Fibroblast of gingiva (primary cell): ENCODE results near the gene GALNT2.

ENCODE experiments used
- DNase-seq: peaks from one replicate; pipeline ENCODE4 v3.0.0-alpha.2; 2011; ENCODE audit warnings: low read depth

GALNT2 gene

GRCh38 chr1:230146709-230147108 is 79.7 kb downstream of the GALNT2 start:
- DNase-seq: no peak

DNA sequence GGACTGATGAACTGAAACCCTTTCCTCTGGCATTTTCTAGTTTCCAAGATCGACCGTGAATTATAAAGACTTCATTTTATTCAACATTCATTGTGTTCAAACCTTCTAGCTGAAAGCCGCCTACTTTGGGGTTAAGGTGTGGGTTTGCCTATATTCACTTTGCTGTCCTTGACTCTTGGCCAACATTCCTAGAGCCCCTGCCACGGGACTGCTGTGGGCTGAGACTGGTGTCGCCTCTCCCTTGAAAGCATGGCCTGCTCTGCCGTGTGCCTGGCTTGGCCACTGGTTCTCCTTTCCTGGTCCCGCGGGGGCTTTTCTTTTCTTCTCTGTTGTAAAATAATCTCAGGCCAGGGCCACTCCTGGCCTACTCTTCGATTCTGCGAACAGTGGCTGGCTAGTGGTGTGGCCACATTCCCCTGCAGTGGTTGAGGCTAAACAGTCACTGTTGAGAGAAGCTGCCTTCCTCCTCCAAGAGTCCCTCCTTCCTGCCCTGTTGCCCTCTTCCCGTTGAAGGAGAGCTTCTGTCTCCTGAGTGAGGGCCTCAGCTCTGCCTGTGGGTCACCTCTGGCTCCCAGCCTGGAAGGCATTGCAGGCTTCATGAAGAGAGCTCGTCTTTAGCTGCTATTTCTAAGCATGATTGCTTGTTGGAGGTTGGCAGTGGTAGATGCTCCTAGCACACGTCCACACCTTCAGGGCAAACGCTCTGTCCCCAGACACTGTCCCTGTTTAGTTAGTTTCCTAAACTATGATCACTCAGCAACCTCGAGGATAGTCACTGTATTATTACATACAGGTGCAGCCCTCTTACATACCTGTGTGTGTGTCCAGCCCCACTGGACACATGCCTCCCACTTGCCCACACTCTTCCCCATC is 80.5 kb downstream of the GALNT2 start:
- DNase-seq: no peak

- no peak for DNase-seq
Measured at GRCh38 chr1:230148126-230148652, 81.2 kb downstream of the GALNT2 start.

DNA sequence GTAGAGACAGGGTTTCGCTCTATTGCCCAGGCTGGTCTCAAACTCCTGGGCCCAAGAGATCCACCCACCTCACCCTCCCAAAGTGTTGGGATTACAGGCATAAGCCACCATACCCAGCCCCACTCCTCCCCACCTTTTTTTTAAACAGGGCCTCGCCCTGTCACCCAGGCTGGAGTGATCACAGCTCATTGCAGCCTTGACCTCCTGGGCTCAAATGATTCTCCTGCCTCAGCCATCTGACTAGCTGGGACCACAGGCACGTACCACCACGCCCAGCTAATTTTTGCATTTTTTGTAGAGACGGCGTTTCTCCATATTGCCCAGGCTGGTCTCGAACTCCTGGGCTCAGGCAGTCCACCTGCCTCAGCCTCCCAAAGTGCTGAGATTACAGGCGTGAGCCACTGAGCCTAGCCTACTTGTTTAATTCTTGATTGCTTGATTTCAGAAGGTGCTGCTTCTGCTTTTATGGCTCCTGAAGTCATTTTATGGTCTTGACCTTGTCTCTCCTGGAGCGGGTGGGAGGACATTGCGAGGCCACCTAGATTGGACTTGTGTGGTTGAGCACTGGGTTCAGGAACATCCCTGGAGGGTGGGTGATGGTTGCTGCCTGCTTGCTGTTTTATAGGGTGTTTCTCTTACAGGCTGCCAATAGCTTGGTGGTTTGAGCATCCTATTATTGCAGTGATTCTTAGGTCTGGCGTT is 81.9 kb downstream of the GALNT2 start:
- no peak for DNase-seq

DNA sequence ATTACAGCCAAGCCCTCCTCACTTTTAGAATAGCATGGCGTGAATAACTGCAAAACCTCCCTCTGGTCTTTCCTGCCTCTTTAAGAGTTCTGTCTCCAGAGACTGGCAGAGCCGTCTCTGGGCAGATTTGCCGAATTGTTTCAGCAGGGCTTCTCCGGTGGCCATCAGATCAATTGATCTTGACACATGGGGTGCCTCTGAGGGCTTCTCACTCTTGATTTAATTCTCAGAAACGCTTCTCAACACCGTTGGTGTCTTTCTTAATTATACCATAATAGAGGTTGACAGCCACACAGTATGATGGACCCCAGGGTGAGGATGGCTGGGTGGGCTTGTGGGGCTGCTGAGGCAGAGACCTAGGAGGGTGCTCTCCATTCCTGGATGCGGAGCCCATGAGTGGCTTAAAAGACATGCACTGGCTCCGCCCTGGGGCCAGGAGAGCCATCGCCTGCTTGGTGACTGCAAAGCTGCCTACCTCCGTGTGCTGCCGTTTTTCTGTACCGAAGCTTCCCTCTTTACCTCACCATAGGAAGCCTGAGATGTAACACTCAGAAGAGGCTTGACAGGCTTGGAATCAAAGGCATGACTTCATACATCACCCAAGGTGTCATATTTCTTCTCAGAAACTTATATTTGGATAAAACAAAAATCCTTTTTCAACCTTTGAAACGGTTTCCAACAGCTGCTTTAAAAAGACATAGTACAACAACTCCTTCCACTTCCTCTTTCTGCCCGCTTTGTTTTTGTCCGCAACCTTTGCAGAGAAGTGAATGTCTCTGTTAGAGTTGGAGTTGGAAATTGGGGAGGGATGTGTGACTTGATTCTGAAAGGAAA is 82.9 kb downstream of the GALNT2 start:
- no peak for DNase-seq

GRCh38 chr1:230150615-230151014 is 83.6 kb downstream of the GALNT2 start:
- DNase-seq: no peak

DNA sequence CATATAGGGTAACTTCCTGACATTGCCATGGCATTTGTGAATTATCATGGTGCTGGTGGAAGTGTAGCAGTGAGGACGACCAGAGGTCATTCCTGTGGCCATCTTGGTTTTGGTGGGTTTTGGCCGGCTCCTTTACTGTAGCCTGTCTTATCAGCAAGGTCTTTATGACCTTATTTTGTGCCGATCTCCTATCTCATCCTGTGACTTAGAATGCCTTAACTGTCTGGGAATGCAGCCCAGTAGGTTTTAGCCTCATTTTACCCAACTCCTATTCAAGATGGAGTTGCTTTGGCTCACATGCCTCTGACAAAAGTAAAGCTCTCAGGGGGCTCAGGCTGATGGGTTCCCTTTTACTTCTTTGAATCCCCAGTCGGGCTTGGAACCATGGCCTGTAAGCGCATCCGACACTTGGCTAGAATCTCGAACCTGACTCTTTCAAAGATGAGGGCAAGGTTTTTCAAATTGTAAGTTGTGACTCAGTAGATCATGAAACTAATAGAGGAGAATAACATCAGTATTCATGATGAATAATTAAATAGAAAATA is 85.0 kb downstream of the GALNT2 start:
- no peak for DNase-seq

GRCh38 chr1:230152999-230153398 is 86.0 kb downstream of the GALNT2 start:
- no peak for DNase-seq

DNA sequence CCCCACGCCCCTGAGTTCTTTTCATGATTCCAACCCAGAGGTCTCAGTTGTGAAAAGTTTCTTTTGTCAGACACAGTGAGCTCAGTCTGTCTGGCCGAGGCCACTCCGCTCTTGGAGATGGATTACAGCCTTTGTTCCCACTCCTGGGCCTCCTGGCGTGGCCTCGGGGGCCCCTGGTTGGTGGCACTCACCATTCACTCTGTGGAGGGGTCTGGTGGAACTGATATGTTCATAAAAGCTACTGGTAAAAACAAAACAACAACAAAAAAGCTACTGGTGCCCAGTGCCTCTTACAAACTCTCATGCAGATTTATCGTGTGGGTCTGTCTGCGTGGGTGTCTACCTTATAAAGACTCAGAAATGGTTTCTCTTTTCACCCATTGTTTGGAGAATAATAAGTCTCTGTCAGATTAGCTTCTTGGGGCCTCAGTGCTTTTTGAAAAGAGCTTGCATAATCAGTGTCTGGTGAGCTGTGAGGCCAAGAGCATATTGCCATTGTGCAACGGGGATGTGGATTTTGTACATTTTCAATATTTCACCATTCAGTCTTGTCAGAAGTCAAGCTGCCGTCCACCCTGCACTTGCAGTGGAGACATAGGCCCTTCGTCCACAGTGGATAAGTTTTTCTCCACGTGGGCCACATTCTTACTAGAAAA is 86.7 kb downstream of the GALNT2 start:
- peak; percentile 86 for DNase-seq

DNA sequence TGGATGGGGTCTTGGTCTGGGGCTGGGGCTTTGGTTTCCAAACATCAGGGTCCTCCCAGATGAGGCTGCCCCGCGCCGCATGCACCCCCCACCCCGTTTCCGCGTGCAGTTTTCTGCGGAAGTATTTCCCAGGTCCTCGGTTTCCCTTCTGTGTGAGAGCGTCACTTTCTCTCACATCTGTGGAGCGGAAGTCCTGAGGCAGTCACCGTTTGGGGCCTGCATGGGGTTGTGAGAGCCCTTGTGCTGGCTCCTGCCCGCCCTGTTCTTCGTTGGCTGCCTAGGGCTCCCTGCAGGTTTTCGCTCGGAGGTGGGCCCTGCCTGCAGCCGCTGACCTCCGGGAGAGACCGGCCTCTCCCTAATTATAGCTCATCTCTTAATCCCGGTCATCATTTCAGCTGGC is 88.0 kb downstream of the GALNT2 start:
- no peak for DNase-seq

GRCh38 chr1:230156068-230156467 is 89.0 kb downstream of the GALNT2 start:
- DNase-seq: no peak

- no peak for DNase-seq
Measured at GRCh38 chr1:230156536-230156935, 89.5 kb downstream of the GALNT2 start.

- DNase-seq: no peak
Measured at GRCh38 chr1:230157420-230158390, 90.7 kb downstream of the GALNT2 start.

DNA sequence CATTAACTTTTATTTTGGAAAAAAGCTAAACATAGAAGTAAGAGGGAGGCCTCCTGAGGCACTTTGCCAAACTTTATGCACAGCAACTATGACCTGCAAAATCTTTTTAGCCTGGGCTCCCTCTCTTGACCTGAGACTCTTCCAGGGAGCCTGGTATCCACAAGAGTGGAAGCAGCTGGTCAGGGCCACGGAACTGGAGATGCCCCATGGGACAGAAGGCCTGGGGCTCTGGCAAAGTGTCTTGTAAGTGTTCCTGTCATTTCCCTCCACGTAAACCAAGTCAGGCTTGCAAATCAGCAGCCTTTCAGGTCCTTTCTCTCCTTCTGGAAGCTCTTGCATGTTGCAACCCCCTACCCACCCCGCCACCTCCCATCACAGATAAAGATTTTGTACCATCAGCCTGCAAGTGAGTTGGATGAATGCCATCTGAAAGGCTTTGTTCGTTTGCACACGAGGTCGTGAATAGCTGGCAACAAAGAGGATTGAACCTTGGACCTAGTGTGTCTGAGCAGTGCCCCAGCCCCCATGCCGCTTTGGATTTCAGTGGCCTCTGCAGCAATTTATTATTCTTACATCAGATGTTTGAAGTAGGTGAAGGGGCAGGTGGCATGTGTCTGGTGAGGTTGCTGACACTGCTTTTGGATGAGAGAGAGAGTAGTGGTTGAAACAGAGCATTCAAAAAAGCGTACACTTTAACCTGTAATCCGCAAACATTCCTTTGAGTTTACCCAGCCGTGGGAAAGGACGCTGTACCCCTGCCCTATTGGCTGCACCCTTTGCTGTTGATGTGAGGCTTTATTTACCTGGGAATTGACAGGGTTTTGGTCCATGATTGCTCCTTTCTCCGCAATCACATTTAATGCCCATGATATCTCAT is 91.6 kb downstream of the GALNT2 start:
- DNase-seq: peak; percentile 52

- DNase-seq: no peak
Measured at GRCh38 chr1:230159580-230159979, 92.5 kb downstream of the GALNT2 start.

- peak; percentile 44 for DNase-seq
Measured at GRCh38 chr1:230160957-230161771, 94.1 kb downstream of the GALNT2 start.

GRCh38 chr1:230163205-230163604 is 96.2 kb downstream of the GALNT2 start:
- DNase-seq: peak; percentile 82

DNA sequence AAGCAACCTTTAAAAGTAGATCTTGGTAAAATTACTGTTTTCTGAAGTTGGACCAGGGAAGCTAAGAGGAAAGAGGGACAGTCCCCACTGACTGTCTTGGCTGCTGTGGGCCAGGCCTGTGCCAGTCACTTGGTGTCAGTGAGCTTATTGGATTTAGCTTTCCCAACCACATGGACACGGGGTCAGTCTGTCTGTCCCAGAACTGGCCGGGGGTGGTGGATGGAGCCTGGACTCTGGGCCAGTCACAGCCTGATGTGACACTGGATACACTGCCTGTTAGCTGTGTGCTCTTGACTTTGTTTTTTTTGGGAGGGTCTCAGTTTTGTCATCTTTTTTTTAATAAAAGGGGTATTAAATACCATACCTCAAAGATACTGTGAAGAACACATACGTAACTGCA is 96.7 kb downstream of the GALNT2 start:
- DNase-seq: no peak
